Hypothalamus (tissue), 51 donors: ENCODE data around the gene PGLYRP3.
"Not testable (repeated sequence)": the region's sequence is repeated elsewhere in the genome, so short reads cannot be mapped to it uniquely, and the experiment has no call there.

Experiments
- DNase-seq, 51 donors: peaks; one replicate each; lab custom pipeline; 2025; lab: John Stamatoyannopoulos, UW

The PGLYRP3 gene

DNA sequence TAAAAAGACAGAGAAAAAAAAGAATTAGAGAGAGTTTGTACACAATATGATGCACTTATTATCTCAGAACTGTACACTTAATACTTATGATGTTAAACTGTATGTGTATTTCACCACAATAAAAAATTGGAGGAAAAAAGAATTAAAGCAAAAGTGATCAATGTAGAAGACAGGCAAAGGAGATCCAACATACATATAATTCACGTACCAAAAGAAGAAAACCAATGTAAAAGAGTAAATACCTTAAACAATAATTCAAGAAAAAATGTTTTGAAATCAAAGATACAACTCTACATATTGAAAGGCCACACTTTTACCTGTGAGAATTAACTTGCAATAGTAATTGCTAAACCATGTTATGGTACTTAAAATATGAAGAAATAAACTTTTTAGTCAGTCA lies 9.8 kb upstream of the PGLYRP3 start:
- no peak for DNase-seq

DNA sequence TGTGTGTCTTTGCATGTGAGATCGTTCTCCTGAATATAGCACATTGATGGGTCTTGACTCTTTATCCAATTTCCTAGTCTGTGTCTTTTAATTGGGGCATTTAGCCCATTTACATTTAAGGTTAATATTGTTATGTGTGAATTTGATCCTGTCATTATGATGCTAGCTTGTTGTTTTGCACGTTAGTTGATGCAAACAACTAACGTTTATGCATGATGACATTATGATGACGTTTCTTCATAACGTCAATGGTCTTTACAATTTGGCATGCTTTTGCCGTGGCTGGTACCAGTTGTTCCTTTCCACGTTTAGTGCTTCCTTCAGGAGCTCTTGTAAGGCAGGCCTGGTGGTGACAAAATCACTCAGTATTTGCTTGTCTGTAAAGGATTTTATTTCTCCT lies 5.4 kb upstream of the PGLYRP3 start:
- not testable (repeated sequence) for DNase-seq

GRCh38 chr1:153316013-153316412 lies 3.3 kb upstream of the PGLYRP3 start:
- DNase-seq: not testable (repeated sequence)

- not testable (repeated sequence) for DNase-seq
These were observed 1.6 kb upstream of the PGLYRP3 start for GRCh38 chr1:153314388-153314787.

- DNase-seq: no peak
These were observed 536 bp upstream of the PGLYRP3 start for GRCh38 chr1:153313288-153313687.

DNA sequence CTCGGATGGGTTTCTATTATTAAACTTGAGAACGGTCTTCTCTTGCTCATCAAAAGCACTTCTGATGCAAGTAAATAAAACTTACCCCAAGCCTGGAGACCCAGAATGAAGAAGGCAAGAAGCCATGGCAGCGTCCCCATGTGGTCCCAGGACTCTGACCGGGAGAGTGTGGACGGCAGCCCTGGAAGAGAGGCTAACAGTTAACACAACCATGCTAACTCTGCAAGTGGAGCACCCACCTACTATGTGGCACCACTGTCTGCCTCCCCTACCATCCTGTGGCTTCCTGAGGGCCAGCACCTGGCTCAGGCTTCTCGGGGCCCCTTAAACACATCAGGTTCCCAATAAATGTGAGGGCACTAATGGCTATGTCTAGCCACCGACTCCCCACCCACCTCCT lies 2.2 kb downstream of the PGLYRP3 start:
- DNase-seq: no peak

- no peak for DNase-seq
These were observed 3.3 kb downstream of the PGLYRP3 start for GRCh38 chr1:153309441-153309840.

- DNase-seq: no peak
These were observed 4.2 kb downstream of the PGLYRP3 start for GRCh38 chr1:153308540-153308939.

- no peak for DNase-seq
These were observed 5.5 kb downstream of the PGLYRP3 start for GRCh38 chr1:153307221-153307600.

- no peak for DNase-seq
These were observed 6.2 kb downstream of the PGLYRP3 start for GRCh38 chr1:153306303-153307220.

DNA sequence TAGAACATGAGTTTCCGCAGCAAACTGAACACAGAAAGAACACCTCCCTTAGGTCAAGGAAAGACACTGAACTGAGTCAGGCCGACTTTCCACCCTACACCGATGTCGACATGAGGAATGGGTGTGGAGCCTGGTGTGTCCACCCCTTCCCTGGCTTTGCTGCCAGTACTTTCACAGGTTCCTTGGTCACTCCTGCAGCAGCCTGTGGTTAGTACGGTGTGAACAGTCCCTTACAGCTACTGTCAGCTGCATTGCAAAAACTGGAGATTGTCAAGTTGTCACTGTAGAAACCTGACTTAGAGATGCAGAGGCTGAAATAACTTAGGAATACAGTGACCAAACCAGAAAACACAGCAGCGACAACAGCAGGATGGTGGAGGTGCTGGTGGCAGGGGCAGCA lies 7.1 kb downstream of the PGLYRP3 start:
- no peak for DNase-seq

- DNase-seq: no peak
These were observed 10.4 kb downstream of the PGLYRP3 start for GRCh38 chr1:153302308-153302707.

GRCh38 chr1:153293851-153294250 lies 18.9 kb downstream of the PGLYRP3 start:
- no peak for DNase-seq

DNA sequence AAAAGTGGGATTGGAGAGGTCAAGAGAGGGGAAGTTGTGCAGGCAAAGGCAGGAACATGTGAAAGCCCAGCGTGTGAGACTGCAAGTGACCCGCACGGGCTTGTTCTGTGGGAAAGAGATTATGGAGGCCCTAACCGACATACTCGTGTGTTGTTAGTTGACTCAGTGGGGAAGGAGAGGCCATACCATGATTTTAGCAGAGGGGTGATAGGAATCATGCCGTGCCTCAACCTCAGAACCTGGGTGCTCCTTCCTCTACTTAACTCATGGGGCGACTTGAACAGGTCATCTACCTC lies 19.3 kb downstream of the PGLYRP3 start:
- DNase-seq: no peak

GRCh38 chr1:153292740-153293479 lies 19.8 kb downstream of the PGLYRP3 start:
- no peak for DNase-seq

- no peak for DNase-seq
These were observed 20.6 kb downstream of the PGLYRP3 start for GRCh38 chr1:153292185-153292584.

DNA sequence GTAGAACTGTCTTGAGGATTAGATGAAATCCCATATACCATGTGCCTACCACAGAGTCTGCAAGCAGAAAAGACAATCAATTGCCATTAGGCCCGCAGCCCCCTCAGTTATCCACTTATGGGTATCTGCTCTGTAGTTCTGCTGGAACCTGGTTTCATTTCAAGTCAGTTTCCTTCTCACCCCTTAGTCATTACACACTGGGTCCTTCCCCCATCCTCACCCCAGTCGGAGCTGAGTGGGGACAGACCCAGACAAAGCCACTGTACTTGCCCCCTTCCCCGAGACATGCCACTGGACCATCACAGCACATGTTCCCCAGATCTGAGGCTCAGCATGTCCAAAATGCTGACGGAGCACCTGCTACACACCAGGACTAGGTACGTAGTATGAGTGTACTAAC lies 21.2 kb downstream of the PGLYRP3 start:
- DNase-seq: no peak

DNA sequence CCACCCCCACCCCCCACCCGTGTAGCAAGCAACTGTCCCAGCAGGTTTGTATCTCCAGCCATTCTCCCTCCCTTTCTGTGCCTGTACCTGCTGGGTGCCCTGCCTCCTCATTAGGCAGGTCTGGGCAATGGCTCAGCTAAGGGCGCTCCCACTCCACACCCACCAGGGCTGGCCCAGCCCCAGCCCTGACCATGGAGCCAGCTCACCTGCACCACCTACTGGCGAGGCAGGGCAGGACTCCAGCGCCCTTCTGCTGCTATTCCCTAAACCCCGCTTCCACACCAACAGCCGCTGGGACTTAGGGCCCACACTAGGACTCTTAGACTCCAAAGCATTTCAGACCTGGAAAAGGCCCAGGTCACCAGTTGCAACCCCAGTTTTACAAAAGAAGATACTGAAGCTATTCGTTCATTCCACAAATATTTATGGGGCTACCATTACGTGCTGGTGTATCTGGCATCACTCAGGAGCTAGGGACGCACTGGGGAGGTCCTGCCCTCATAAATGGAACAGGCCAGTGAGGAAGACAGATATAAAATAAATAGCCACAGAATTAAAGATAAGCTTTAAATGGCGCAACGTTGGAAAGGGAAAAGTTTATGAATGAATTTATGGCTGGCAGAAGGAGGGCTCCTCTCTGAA lies 24.0 kb downstream of the PGLYRP3 start:
- DNase-seq: no peak

GRCh38 chr1:153277852-153278251 lies 34.9 kb downstream of the PGLYRP3 start:
- no peak for DNase-seq

DNA sequence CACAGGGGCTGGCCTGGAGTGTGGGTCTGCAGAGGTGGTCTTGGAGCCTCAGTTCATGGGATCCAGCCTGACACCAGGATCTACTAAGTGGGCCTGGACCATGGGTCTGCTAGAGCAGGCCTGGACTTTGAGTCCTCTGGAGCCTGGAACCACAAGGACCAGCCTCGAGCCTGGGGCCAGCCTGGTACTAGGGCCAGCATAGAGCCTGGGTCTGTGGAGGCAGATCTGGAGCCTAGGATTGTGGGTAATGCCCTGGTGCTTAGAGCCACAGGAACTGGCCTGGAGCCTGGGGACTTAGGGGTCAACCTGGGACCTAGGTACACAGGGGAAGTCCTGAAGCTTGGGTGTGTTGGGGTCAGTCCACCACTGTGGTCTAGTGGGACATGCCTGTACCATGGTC lies 40.6 kb downstream of the PGLYRP3 start:
- DNase-seq: no peak

- no peak for DNase-seq
These were observed 41.0 kb downstream of the PGLYRP3 start for GRCh38 chr1:153271711-153272110.

- no peak for DNase-seq
These were observed 47.3 kb downstream of the PGLYRP3 start for GRCh38 chr1:153265457-153265856.
